Neural cell (in vitro differentiated cells): Measurements from ENCODE around the gene SLC25A19. TPM values are rescaled to one million over a fixed set of nuclear protein-coding genes. Genes with fewer than 3 reads are reported as not detected.

Experiments
- H2AFZ ChIP-seq: fragments of 200-600, 300-800 bp; sonication (generic), shearing (Covaris generic); 2 replicates; pipeline ENCODE4 v1.6.0; 2014; ENCODE audit warnings: low read depth, mild to moderate bottlenecking, antibody characterized with exemption, low read length, moderate library complexity
- H3F3A ChIP-seq: fragments of 200-600 bp; shearing (Covaris generic); 2 replicates; pipeline ENCODE4 v1.6.1; 2016; ENCODE audit warnings: mild to moderate bottlenecking, moderate library complexity, mixed read lengths, antibody characterized with exemption, low read length; ENCODE audit not compliant: insufficient read depth, poor library complexity, severe bottlenecking
- H3K27ac ChIP-seq: fragments of 200-600, 300-800 bp; sonication (generic), shearing (Covaris generic); 2 replicates; pipeline ENCODE4 v1.5.1; 2014; ENCODE audit warnings: mild to moderate bottlenecking, low read length, moderate library complexity
- H3K27me3 ChIP-seq: fragments of 300-800, 200-600 bp; sonication (generic), shearing (Covaris generic); 2 replicates; pipeline ENCODE4 v1.6.0; 2014; ENCODE audit warnings: mild to moderate bottlenecking, low read depth, low read length, moderate library complexity; ENCODE audit not compliant: insufficient read depth
- H3K36me3 ChIP-seq: fragments of 300-800, 200-600 bp; sonication (generic), shearing (Covaris generic); 2 replicates; pipeline ENCODE4 v1.5.1; 2014; ENCODE audit warnings: mild to moderate bottlenecking, antibody characterized with exemption, low read length, moderate library complexity; ENCODE audit not compliant: insufficient read depth
- H3K4me2 ChIP-seq: fragments of 300-800, 200-600 bp; sonication (generic), shearing (Covaris generic); 2 replicates; pipeline ENCODE4 v1.6.0; 2014; ENCODE audit warnings: mild to moderate bottlenecking, low read length
- H3K4me3 ChIP-seq: fragments of 300-800, 200-600 bp; sonication (generic), shearing (Covaris generic); 2 replicates; pipeline ENCODE4 v1.5.1; 2014; ENCODE audit warnings: mild to moderate bottlenecking, low read length, moderate library complexity
- H3K79me2 ChIP-seq: fragments of 200-600 bp; shearing (Covaris generic); replicated peaks from 2 replicates; pipeline ENCODE4 v1.6.0; 2014; ENCODE audit warnings: mild to moderate bottlenecking, low read length, moderate library complexity; ENCODE audit not compliant: insufficient read depth
- H3K9ac ChIP-seq: fragments of 300-800, 200-600 bp; sonication (generic), shearing (Covaris generic); 2 replicates; pipeline ENCODE4 v1.6.1; 2016; ENCODE audit warnings: mild to moderate bottlenecking, low read length, mixed read lengths
- H3K9me2 ChIP-seq: fragments of 200-600 bp; shearing (Covaris generic); 2 replicates; pipeline ENCODE4 v1.6.1; 2016; ENCODE audit warnings: mild to moderate bottlenecking, low read length, mixed read lengths; ENCODE audit not compliant: insufficient read depth
- H3K9me3 ChIP-seq: fragments of 200-600, 300-800 bp; sonication (generic), shearing (Covaris generic); 2 replicates; pipeline ENCODE4 v1.6.1; 2016; ENCODE audit warnings: mild to moderate bottlenecking, mixed run types, low read length, moderate library complexity, mixed read lengths
- H4K20me1 ChIP-seq: fragments of 200-600 bp; shearing (Covaris generic); 2 replicates; pipeline ENCODE4 v1.6.1; 2016; ENCODE audit warnings: mild to moderate bottlenecking, mixed run types; ENCODE audit not compliant: insufficient read depth
- EP300 ChIP-seq: fragments of 450-650 bp; conservative IDR thresholded peaks from 2 replicates; pipeline ENCODE4 v1.6.1; 2014; ENCODE audit warnings: antibody characterized with exemption, mild to moderate bottlenecking, moderate library complexity; ENCODE audit not compliant: poor library complexity, severe bottlenecking
- EZH2 ChIP-seq: fragments of 200-600, 300-800 bp; shearing (Covaris generic), sonication (generic); IDR thresholded peaks from 2 replicates; pipeline ENCODE4 v1.6.1; 2014; ENCODE audit warnings: antibody characterized with exemption, low read length, borderline replicate concordance, mild to moderate bottlenecking; ENCODE audit not compliant: insufficient read depth, poor library complexity, severe bottlenecking
- MXI1 ChIP-seq: fragments of 450-650 bp; conservative IDR thresholded peaks from 2 replicates; pipeline ENCODE4 v1.6.1; 2014; ENCODE audit warnings: antibody characterized with exemption, mild to moderate bottlenecking; ENCODE audit not compliant: poor library complexity, severe bottlenecking
- POLR2AphosphoS5 ChIP-seq: IDR thresholded peaks from 2 replicates; pipeline ENCODE4 v1.6.1; 2012
- RAD21 ChIP-seq: fragments of 450-650 bp; conservative IDR thresholded peaks from 2 replicates; pipeline ENCODE4 v1.6.1; 2014; ENCODE audit warnings: antibody characterized with exemption, mild to moderate bottlenecking, moderate library complexity
- SMC3 ChIP-seq: fragments of 450-650 bp; conservative IDR thresholded peaks from 2 replicates; pipeline ENCODE4 v1.6.1; 2014; ENCODE audit warnings: antibody characterized with exemption, mild to moderate bottlenecking, moderate library complexity; ENCODE audit not compliant: poor library complexity
- TAF1 ChIP-seq: IDR thresholded peaks from 2 replicates; pipeline ENCODE4 v1.6.1; 2012; ENCODE audit warnings: low read depth
- polyA plus RNA-seq: library from polyadenylated mRNA; depleted of rRNA; stranded (reverse); fragments of >200 nt; gene quantifications from 2 replicates; pipeline ENCODE4 v1.2.3, GENCODE V29; 2014
- TF ChIP-seq, protein P1 (sequence below): fragments of 450-650 bp; IDR thresholded peaks from 2 replicates; pipeline ENCODE4 v1.5.1; 2014; ENCODE audit warnings: antibody characterized with exemption, mild to moderate bottlenecking, moderate library complexity; ENCODE audit not compliant: poor library complexity, severe bottlenecking
- TF ChIP-seq, protein P2 (sequence below): IDR thresholded peaks from 2 replicates; pipeline ENCODE4 v1.6.1; 2012; ENCODE audit warnings: borderline replicate concordance

Gene SLC25A19
- polyA plus RNA-seq, 1 donor from 2014 or later = 13.8 TPM

DNA sequence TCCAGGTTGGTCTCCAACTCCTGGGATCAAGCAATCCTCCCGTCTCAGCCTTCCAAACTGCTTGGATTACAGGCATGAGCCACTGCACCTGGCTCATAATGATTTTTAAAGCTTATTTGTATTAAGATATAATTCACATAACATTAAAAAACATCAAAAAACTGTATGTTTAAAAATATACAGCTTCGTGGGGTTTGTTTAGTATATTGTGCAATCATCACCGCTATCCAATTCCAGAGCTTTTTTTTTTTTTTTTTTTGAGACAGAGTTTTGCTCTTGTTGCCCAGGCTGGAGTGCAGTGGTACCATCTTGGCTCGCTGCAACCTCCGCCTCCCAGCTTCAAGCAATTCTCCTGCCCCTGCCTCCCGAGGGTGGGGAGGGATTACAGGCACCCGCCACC, 11.0 kb upstream of the SLC25A19 start:
- no peaks in the 10 kb centered on the region for H3K27me3 ChIP-seq
- no peak overlapping the region for H3K27ac ChIP-seq
- H3K9ac ChIP-seq = no peak overlapping the region
- H4K20me1 ChIP-seq = no peaks in the 10 kb centered on the region
- H3K4me3 ChIP-seq = no peak overlapping the region
- no peaks in the 10 kb centered on the region for H3K36me3 ChIP-seq
- no peaks in the 10 kb centered on the region for H3F3A ChIP-seq
- no peaks in the 10 kb centered on the region for H3K9me2 ChIP-seq
- no peak for TF ChIP-seq TAF1
- no peak for TF ChIP-seq RAD21
- no peak for TF ChIP-seq MXI1
- TF ChIP-seq, protein P1, sequence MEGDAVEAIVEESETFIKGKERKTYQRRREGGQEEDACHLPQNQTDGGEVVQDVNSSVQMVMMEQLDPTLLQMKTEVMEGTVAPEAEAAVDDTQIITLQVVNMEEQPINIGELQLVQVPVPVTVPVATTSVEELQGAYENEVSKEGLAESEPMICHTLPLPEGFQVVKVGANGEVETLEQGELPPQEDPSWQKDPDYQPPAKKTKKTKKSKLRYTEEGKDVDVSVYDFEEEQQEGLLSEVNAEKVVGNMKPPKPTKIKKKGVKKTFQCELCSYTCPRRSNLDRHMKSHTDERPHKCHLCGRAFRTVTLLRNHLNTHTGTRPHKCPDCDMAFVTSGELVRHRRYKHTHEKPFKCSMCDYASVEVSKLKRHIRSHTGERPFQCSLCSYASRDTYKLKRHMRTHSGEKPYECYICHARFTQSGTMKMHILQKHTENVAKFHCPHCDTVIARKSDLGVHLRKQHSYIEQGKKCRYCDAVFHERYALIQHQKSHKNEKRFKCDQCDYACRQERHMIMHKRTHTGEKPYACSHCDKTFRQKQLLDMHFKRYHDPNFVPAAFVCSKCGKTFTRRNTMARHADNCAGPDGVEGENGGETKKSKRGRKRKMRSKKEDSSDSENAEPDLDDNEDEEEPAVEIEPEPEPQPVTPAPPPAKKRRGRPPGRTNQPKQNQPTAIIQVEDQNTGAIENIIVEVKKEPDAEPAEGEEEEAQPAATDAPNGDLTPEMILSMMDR = no peak
- TF ChIP-seq, protein P2, sequence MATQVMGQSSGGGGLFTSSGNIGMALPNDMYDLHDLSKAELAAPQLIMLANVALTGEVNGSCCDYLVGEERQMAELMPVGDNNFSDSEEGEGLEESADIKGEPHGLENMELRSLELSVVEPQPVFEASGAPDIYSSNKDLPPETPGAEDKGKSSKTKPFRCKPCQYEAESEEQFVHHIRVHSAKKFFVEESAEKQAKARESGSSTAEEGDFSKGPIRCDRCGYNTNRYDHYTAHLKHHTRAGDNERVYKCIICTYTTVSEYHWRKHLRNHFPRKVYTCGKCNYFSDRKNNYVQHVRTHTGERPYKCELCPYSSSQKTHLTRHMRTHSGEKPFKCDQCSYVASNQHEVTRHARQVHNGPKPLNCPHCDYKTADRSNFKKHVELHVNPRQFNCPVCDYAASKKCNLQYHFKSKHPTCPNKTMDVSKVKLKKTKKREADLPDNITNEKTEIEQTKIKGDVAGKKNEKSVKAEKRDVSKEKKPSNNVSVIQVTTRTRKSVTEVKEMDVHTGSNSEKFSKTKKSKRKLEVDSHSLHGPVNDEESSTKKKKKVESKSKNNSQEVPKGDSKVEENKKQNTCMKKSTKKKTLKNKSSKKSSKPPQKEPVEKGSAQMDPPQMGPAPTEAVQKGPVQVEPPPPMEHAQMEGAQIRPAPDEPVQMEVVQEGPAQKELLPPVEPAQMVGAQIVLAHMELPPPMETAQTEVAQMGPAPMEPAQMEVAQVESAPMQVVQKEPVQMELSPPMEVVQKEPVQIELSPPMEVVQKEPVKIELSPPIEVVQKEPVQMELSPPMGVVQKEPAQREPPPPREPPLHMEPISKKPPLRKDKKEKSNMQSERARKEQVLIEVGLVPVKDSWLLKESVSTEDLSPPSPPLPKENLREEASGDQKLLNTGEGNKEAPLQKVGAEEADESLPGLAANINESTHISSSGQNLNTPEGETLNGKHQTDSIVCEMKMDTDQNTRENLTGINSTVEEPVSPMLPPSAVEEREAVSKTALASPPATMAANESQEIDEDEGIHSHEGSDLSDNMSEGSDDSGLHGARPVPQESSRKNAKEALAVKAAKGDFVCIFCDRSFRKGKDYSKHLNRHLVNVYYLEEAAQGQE = no peak
- no peak for TF ChIP-seq POLR2AphosphoS5
- TF ChIP-seq EP300 = no peak
- TF ChIP-seq EZH2 = no peak
- no peak for TF ChIP-seq SMC3
- H3K79me2 ChIP-seq = no peaks in the 10 kb centered on the region
- H3K9me3 ChIP-seq = no peaks in the 10 kb centered on the region
- no peak overlapping the region for H2AFZ ChIP-seq
- no peak overlapping the region for H3K4me2 ChIP-seq

DNA sequence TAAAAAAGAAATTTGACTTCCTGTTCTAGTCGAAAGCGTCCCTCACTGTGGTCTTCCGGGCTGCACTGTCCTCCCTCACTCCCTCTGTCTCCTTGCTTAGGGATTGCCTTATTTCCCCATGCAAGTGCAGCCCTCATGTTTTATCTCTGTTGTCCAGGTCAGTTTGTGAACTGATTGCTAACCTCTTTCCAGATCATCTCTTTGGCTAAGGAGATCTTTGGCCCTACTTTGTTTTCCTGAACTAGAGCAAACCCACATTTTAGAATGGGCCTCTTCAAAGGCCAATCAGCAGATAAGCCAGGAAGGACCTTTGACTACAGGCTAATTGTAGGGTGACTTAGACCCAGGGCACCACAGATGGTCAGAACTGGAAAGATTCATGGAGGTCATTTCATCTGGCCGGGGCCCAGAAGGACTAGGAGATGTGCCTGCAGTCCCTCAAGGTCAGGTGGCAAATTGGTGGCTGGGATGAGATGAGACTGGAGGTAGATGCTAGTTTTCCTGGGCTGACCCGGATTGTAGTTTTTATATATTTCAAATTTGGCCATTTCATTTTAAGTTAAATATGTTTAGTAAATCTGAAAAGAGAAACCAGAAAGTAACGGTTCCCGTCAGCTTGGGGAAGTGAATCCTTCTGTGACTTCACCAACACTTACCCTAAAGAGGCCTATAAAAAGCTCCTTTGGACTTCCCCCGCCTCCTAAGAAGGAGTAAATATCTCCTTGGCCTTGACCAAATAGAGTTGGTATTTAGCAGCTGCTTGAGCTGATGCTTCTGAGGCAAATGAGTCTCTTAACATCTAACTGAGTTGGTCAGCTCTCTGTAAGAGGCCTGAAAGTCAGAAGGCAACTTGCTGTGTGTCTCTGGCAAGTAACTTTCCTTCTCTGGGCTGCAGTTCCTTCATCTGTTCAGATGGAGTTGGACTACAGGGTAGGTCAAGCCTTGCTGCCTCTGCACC, 6.2 kb upstream of the SLC25A19 start:
- H4K20me1 ChIP-seq = no peaks in the 10 kb centered on the region
- H3K27me3 ChIP-seq = no peaks in the 10 kb centered on the region
- H3K9me2 ChIP-seq = no peaks in the 10 kb centered on the region
- no peaks in the 10 kb centered on the region for H3F3A ChIP-seq
- no peak overlapping the region for H3K9ac ChIP-seq
- no peak overlapping the region for H3K4me2 ChIP-seq
- H3K79me2 ChIP-seq = no peaks in the 10 kb centered on the region
- no peak for TF ChIP-seq EP300
- TF ChIP-seq EZH2 = no peak
- TF ChIP-seq TAF1 = no peak
- no peak for TF ChIP-seq POLR2AphosphoS5
- TF ChIP-seq, protein P2 = no peak
- TF ChIP-seq SMC3 = no peak
- no peak for TF ChIP-seq RAD21
- TF ChIP-seq, protein P1 = no peak
- TF ChIP-seq MXI1 = no peak
- no peaks in the 10 kb centered on the region for H3K36me3 ChIP-seq
- H2AFZ ChIP-seq = no peak overlapping the region
- H3K27ac ChIP-seq = no peak overlapping the region
- no peak overlapping the region for H3K4me3 ChIP-seq
- H3K9me3 ChIP-seq = no peaks in the 10 kb centered on the region
